ENCODE measurements around the gene CTBP2.

GRCh38 chr10:125084614-125085257 is 75.6 kb downstream of the CTBP2 start:
- TF ChIP-seq CTCF (IDR thresholded peaks at IDR 0.05), result no peak
- TF ChIP-seq EZH2phosphoT487 (IDR thresholded peaks at IDR 0.05), result no peak

Measured in neural progenitor cell (in vitro differentiated cells).